Thyroid gland (tissue), 4 donors: ENCODE measurements around the gene DCUN1D2. TPM values are rescaled to one million over a fixed set of nuclear protein-coding genes. Genes with fewer than 3 reads are reported as not detected.

Experiments
- DNase-seq, 2 donors: peaks; one replicate each; pipeline ENCODE4 v3.0.0-alpha.2; 2019
- H3K27ac ChIP-seq, 3 donors: fragments of 200-600 bp; sonication (generic); 1 replicate in 2 of 3; 2 replicates in 1 of 3; pipeline ENCODE4 v1.5.1; 2016 to 2019; ENCODE audit warnings: mild to moderate bottlenecking in 1 of 3, moderate library complexity in 1 of 3
- H3K27me3 ChIP-seq: fragments of 200-600 bp; sonication (generic); one replicate; pipeline ENCODE4 v1.5.1; 2019
- H3K36me3 ChIP-seq, 2 donors: fragments of 200-600 bp; sonication (generic); one replicate each; pipeline ENCODE4 v1.5.1; 2016 to 2019
- H3K4me1 ChIP-seq, 2 donors: fragments of 200-600 bp; sonication (generic); one replicate each; pipeline ENCODE4 v1.5.1; 2017 to 2019
- H3K4me3 ChIP-seq, 3 donors: fragments of 200-600 bp; sonication (generic); replicated peaks in 1 of 3; 1 replicate in 2 of 3; 2 replicates in 1 of 3; pipeline ENCODE4 v1.5.1; 2016; ENCODE audit warnings: mild to moderate bottlenecking in 1 of 3
- H3K9me3 ChIP-seq: fragments of 200-600 bp; sonication (generic); one replicate; pipeline ENCODE4 v1.5.1; 2017
- CTCF ChIP-seq, 6 experiments: fragments of 200-600 bp in 3 of 6; fragments of 450-650 bp in 3 of 6; sonication (generic) in 3 of 6; IDR thresholded peaks; one replicate each; pipeline ENCODE4 v1.5.1; 2016 to 2019; ENCODE audit warnings: antibody characterized with exemption in 6 of 6, mild to moderate bottlenecking in 2 of 6, inconsistent platforms in 1 of 6, moderate library complexity in 1 of 6
- POLR2A ChIP-seq, 2 donors: fragments of 450-650 bp; IDR thresholded peaks; one replicate each; pipeline ENCODE4 v1.6.1; 2017; ENCODE audit warnings: antibody characterized with exemption in 2 of 2, mild to moderate bottlenecking in 2 of 2, moderate library complexity in 1 of 2
- WGBS, 2 donors: methylation state at CpG; one replicate each; pipeline ENCODE4 v1.1.5; 2017; 5-methylcytosine and 5-hydroxymethylcytosine counted together
- intact Hi-C: fragments of 100-400 bp; cut with DNase I; formaldehyde crosslinking; loops from one replicate; pipeline ENCODE4 v1.15.1; 2023
- total RNA-seq, 4 donors: library from RNA; depleted of rRNA; stranded (reverse); fragments of >200 nt; gene quantifications; one replicate each; pipeline ENCODE4 v1.2.3, GENCODE V29; 2016

The DCUN1D2 gene
- total RNA-seq, 4 donors from 2014 or later = 8.8 to 15.3 (median 10.4) TPM

GRCh38 chr13:113476811-113477210, 13.7 kb downstream of the DCUN1D2 start:
- DNase-seq = no peak
- no peaks in the 10 kb centered on the region for H3K9me3 ChIP-seq
- no peak overlapping the region for H3K4me3 ChIP-seq
- intact Hi-C loops = no loop called here
- peaks cover 3 to 5% of the 10 kb centered on the region in 2 donors for H3K36me3 ChIP-seq
- TF ChIP-seq CTCF (IDR thresholded peaks at IDR 0.05) = no peak
- TF ChIP-seq POLR2A (IDR thresholded peaks at IDR 0.05) = no peak
- 90 to 97% methylated on average over 7 of the region's 7 CpGs for WGBS, 2 donors
- no peaks in the 10 kb centered on the region for H3K27me3 ChIP-seq
- H3K27ac ChIP-seq = no peak overlapping the region
- H3K4me1 ChIP-seq = no peaks in the 10 kb centered on the region

- DNase-seq = no peak
- 95 to 97% methylated on average over 12 of the region's 12 CpGs for whole genome bisulfite sequencing, 2 donors
- Histone ChIP-seq H3K36me3 (peaks cover 3 to 5% of the 10 kb centered on the region in 2 donors), H3K27ac (no peak overlapping the region), H3K27me3 (no peaks in the 10 kb centered on the region), H3K9me3 (no peaks in the 10 kb centered on the region), H3K4me3 (no peak overlapping the region), H3K4me1 (no peaks in the 10 kb centered on the region)
- TF ChIP-seq CTCF (IDR thresholded peaks at IDR 0.05) (no peak), POLR2A (IDR thresholded peaks at IDR 0.05) (no peak)
- intact Hi-C loops = no loop called here
Observed at GRCh38 chr13:113475911-113476310, 14.6 kb downstream of the DCUN1D2 start.

GRCh38 chr13:113475280-113475679, 15.2 kb downstream of the DCUN1D2 start:
- peaks cover 3 to 5% of the 10 kb centered on the region in 2 donors for H3K36me3 ChIP-seq
- no peaks in the 10 kb centered on the region for H3K27me3 ChIP-seq
- no peaks in the 10 kb centered on the region for H3K4me1 ChIP-seq
- TF ChIP-seq CTCF (IDR thresholded peaks at IDR 0.05) (no peak), POLR2A (IDR thresholded peaks at IDR 0.05) (no peak)
- H3K27ac ChIP-seq = no peak overlapping the region
- 91 to 94% methylated on average over 11 of the region's 11 CpGs for WGBS, 2 donors
- no peak overlapping the region for H3K4me3 ChIP-seq
- intact Hi-C loops = no loop called here
- no peaks in the 10 kb centered on the region for H3K9me3 ChIP-seq
- DNase-seq = no peak

GRCh38 chr13:113474179-113474578, 16.3 kb downstream of the DCUN1D2 start:
- Histone ChIP-seq H3K4me3 (no peak overlapping the region), H3K27me3 (no peaks in the 10 kb centered on the region), H3K4me1 (no peaks in the 10 kb centered on the region), H3K27ac (no peak overlapping the region), H3K9me3 (no peaks in the 10 kb centered on the region), H3K36me3 (peaks cover 3 to 5% of the 10 kb centered on the region in 2 donors)
- TF ChIP-seq CTCF (IDR thresholded peaks at IDR 0.05) = no peak
- no peak for TF ChIP-seq POLR2A (IDR thresholded peaks at IDR 0.05)
- DNase-seq = no peak
- 81 to 84% methylated on average over 10 of the region's 10 CpGs for WGBS, 2 donors
- intact Hi-C loops = no loop called here

GRCh38 chr13:113472355-113473025, 18.0 kb downstream of the DCUN1D2 start:
- Histone ChIP-seq H3K27ac (peak overlapping the region in 1 of 3 donors; percentile 30), H3K27me3 (no peaks in the 10 kb centered on the region), H3K9me3 (no peaks in the 10 kb centered on the region), H3K4me1 (no peaks in the 10 kb centered on the region), H3K4me3 (no peak overlapping the region), H3K36me3 (peaks cover 3 to 5% of the 10 kb centered on the region in 2 donors)
- WGBS, 2 donors = 78 to 83% methylated on average over 23 of the region's 28 CpGs
- TF ChIP-seq CTCF (IDR thresholded peaks at IDR 0.05) (no peak), POLR2A (IDR thresholded peaks at IDR 0.05) (no peak)
- intact Hi-C loops = no loop called here
- DNase-seq = no peak
